Immature natural killer cell (primary cell): ENCODE measurements around the gene TULP4. TPM values are rescaled to one million over a fixed set of nuclear protein-coding genes. Genes with fewer than 3 reads are reported as not detected.

Experiments used
- DNase-seq, 3 donors: peaks; one replicate each; pipeline ENCODE4 v3.0.0; 2022; ENCODE audit warnings: mixed read lengths in 1 of 3
- H3K27ac Mint-ChIP-seq, 6 donors: one replicate each; pipeline ENCODE4 v1.8.0; 2020; ENCODE audit warnings: mixed read lengths in 6 of 6, mild to moderate bottlenecking in 5 of 6, inconsistent platforms in 4 of 6, moderate library complexity in 3 of 6
- H3K27me3 Mint-ChIP-seq, 3 donors: one replicate each; pipeline ENCODE4 v1.8.0; 2020 to 2021; ENCODE audit warnings: low read depth in 3 of 3, mild to moderate bottlenecking in 3 of 3, mixed read lengths in 3 of 3, moderate library complexity in 3 of 3, inconsistent platforms in 1 of 3
- H3K36me3 Mint-ChIP-seq, 3 donors: one replicate each; pipeline ENCODE4 v1.8.0; 2020; ENCODE audit warnings: mixed read lengths in 3 of 3, inconsistent platforms in 2 of 3, mild to moderate bottlenecking in 2 of 3
- H3K4me1 Mint-ChIP-seq, 2 donors: one replicate each; pipeline ENCODE4 v1.8.0; 2020; ENCODE audit warnings: inconsistent platforms in 2 of 2, mild to moderate bottlenecking in 2 of 2, mixed read lengths in 2 of 2, moderate library complexity in 1 of 2
- H3K4me3 Mint-ChIP-seq, 5 donors: one replicate each; pipeline ENCODE4 v1.8.0; 2020; ENCODE audit warnings: mild to moderate bottlenecking in 5 of 5, mixed read lengths in 5 of 5, inconsistent platforms in 3 of 5, moderate library complexity in 3 of 5
- H3K9me3 Mint-ChIP-seq, 6 donors: one replicate each; pipeline ENCODE4 v1.8.0; 2020; ENCODE audit warnings: mild to moderate bottlenecking in 6 of 6, mixed read lengths in 6 of 6, inconsistent platforms in 4 of 6, moderate library complexity in 3 of 6
- polyA plus RNA-seq, 3 donors: library from polyadenylated mRNA; unstranded; fragments of 300-500 nt; fragmentation: Illumina TruSeq; gene quantifications; one replicate each; pipeline ENCODE4 v1.2.3, GENCODE V29; 2021

TULP4 gene
- polyA plus RNA-seq, 3 donors from 2014 or later: 19.0 to 46.9 (median 22.2) TPM

GRCh38 chr6:158358450-158359077 is 46.3 kb downstream of the TULP4 start:
- H3K36me3 Mint-ChIP-seq: no peaks in the 10 kb centered on the region
- H3K4me1 Mint-ChIP-seq: peaks cover 22 to 40% of the 10 kb centered on the region in 2 donors
- peaks cover 0 to 1% (median 0%) of the 10 kb centered on the region in 3 donors for H3K27me3 Mint-ChIP-seq
- H3K9me3 Mint-ChIP-seq: no peaks in the 10 kb centered on the region
- H3K27ac Mint-ChIP-seq: peak overlapping the region in 2 of 6 donors; percentile 28 to 43
- DNase-seq: no peak
- H3K4me3 Mint-ChIP-seq: no peak overlapping the region

- DNase-seq: no peak
- H3K27ac Mint-ChIP-seq: peak overlapping the region in 1 of 6 donors; percentile 41
- H3K27me3 Mint-ChIP-seq: peaks cover 0 to 2% (median 0%) of the 10 kb centered on the region in 3 donors
- peaks cover 22 to 40% of the 10 kb centered on the region in 2 donors for H3K4me1 Mint-ChIP-seq
- H3K4me3 Mint-ChIP-seq: no peak overlapping the region
- H3K36me3 Mint-ChIP-seq: no peaks in the 10 kb centered on the region
- no peaks in the 10 kb centered on the region for H3K9me3 Mint-ChIP-seq
These were observed 48.8 kb downstream of the TULP4 start for GRCh38 chr6:158361068-158361467.

GRCh38 chr6:158361961-158362669 is 49.9 kb downstream of the TULP4 start:
- DNase-seq: no peak
- Mint-ChIP-seq H3K27ac (no peak overlapping the region), H3K9me3 (no peaks in the 10 kb centered on the region), H3K4me1 (peaks cover 19 to 49% of the 10 kb centered on the region in 2 donors), H3K4me3 (no peak overlapping the region), H3K27me3 (peaks cover 0 to 2% (median 1%) of the 10 kb centered on the region in 3 donors), H3K36me3 (no peaks in the 10 kb centered on the region)

GRCh38 chr6:158366363-158366762 is 54.1 kb downstream of the TULP4 start:
- Mint-ChIP-seq H3K36me3 (no peaks in the 10 kb centered on the region), H3K4me3 (peak overlapping the region in 1 of 5 donors; percentile 13), H3K27ac (no peak overlapping the region), H3K27me3 (peaks cover 0 to 2% (median 1%) of the 10 kb centered on the region in 3 donors), H3K9me3 (no peaks in the 10 kb centered on the region), H3K4me1 (peaks cover 2 to 16% of the 10 kb centered on the region in 2 donors)
- no peak for DNase-seq

- H3K36me3 Mint-ChIP-seq: no peaks in the 10 kb centered on the region
- no peak overlapping the region for H3K27ac Mint-ChIP-seq
- H3K4me1 Mint-ChIP-seq: peaks cover 2 to 17% of the 10 kb centered on the region in 2 donors
- DNase-seq: no peak
- H3K9me3 Mint-ChIP-seq: no peaks in the 10 kb centered on the region
- peaks cover 0 to 2% (median 1%) of the 10 kb centered on the region in 3 donors for H3K27me3 Mint-ChIP-seq
- no peak overlapping the region for H3K4me3 Mint-ChIP-seq
These were observed 55.6 kb downstream of the TULP4 start for GRCh38 chr6:158367816-158368215.

GRCh38 chr6:158369241-158369640 is 57.0 kb downstream of the TULP4 start:
- peaks cover 0 to 2% (median 1%) of the 10 kb centered on the region in 3 donors for H3K27me3 Mint-ChIP-seq
- H3K4me3 Mint-ChIP-seq: no peak overlapping the region

GRCh38 chr6:158370805-158371204 is 58.5 kb downstream of the TULP4 start:
- H3K36me3 Mint-ChIP-seq: peaks cover 0 to 7% (median 0%) of the 10 kb centered on the region in 3 donors
- peaks cover 2 to 18% of the 10 kb centered on the region in 2 donors for H3K4me1 Mint-ChIP-seq
- H3K4me3 Mint-ChIP-seq: no peak overlapping the region
- H3K27ac Mint-ChIP-seq: no peak overlapping the region
- peaks cover 0 to 1% (median under 1%) of the 10 kb centered on the region in 3 donors for H3K27me3 Mint-ChIP-seq
- no peaks in the 10 kb centered on the region for H3K9me3 Mint-ChIP-seq
- DNase-seq: no peak

More at GRCh38 chr6:158369241-158369640, 57.0 kb downstream of the TULP4 start:
- H3K9me3 Mint-ChIP-seq: no peaks in the 10 kb centered on the region
- H3K27ac Mint-ChIP-seq: no peak overlapping the region
- no peak for DNase-seq
- peaks cover 2 to 18% of the 10 kb centered on the region in 2 donors for H3K4me1 Mint-ChIP-seq
- no peaks in the 10 kb centered on the region for H3K36me3 Mint-ChIP-seq

- Mint-ChIP-seq H3K9me3 (no peaks in the 10 kb centered on the region), H3K4me1 (peaks cover under 1 to 16% of the 10 kb centered on the region in 2 donors), H3K27ac (no peak overlapping the region), H3K4me3 (no peak overlapping the region), H3K36me3 (peaks cover 0 to 8% (median 0%) of the 10 kb centered on the region in 3 donors), H3K27me3 (peaks cover 0 to 2% (median 1%) of the 10 kb centered on the region in 3 donors)
- DNase-seq: no peak
These were observed 59.0 kb downstream of the TULP4 start for GRCh38 chr6:158371261-158371660.

GRCh38 chr6:158372574-158372973 is 60.3 kb downstream of the TULP4 start:
- H3K27ac Mint-ChIP-seq: no peak overlapping the region
- no peaks in the 10 kb centered on the region for H3K9me3 Mint-ChIP-seq
- H3K27me3 Mint-ChIP-seq: peaks cover 1 to 2% (median 2%) of the 10 kb centered on the region in 3 donors
- H3K4me3 Mint-ChIP-seq: no peak overlapping the region
- peaks cover 0 to 8% (median 0%) of the 10 kb centered on the region in 3 donors for H3K36me3 Mint-ChIP-seq
- H3K4me1 Mint-ChIP-seq: peaks cover 0 to 8% of the 10 kb centered on the region in 2 donors
- no peak for DNase-seq

GRCh38 chr6:158373214-158373613 is 60.9 kb downstream of the TULP4 start:
- no peak overlapping the region for H3K27ac Mint-ChIP-seq
- H3K4me3 Mint-ChIP-seq: no peak overlapping the region
- H3K27me3 Mint-ChIP-seq: peaks cover 1 to 2% (median 2%) of the 10 kb centered on the region in 3 donors
- peaks cover 0 to 8% of the 10 kb centered on the region in 2 donors for H3K4me1 Mint-ChIP-seq
- DNase-seq: no peak
- H3K36me3 Mint-ChIP-seq: peaks cover 0 to 8% (median 0%) of the 10 kb centered on the region in 3 donors
- no peaks in the 10 kb centered on the region for H3K9me3 Mint-ChIP-seq

- no peak overlapping the region for H3K27ac Mint-ChIP-seq
- no peak overlapping the region for H3K4me3 Mint-ChIP-seq
- peaks cover 1 to 2% (median 2%) of the 10 kb centered on the region in 3 donors for H3K27me3 Mint-ChIP-seq
- H3K36me3 Mint-ChIP-seq: peaks cover 0 to 8% (median 0%) of the 10 kb centered on the region in 3 donors
- DNase-seq: no peak
- H3K4me1 Mint-ChIP-seq: peaks cover 0 to 12% of the 10 kb centered on the region in 2 donors
- no peaks in the 10 kb centered on the region for H3K9me3 Mint-ChIP-seq
These were observed 61.8 kb downstream of the TULP4 start for GRCh38 chr6:158374020-158374419.

- Mint-ChIP-seq H3K4me3 (no peak overlapping the region), H3K36me3 (peaks cover 0 to 8% (median 0%) of the 10 kb centered on the region in 3 donors), H3K4me1 (peaks cover 0 to 22% of the 10 kb centered on the region in 2 donors), H3K9me3 (no peaks in the 10 kb centered on the region), H3K27me3 (peaks cover 1 to 2% (median 2%) of the 10 kb centered on the region in 3 donors), H3K27ac (no peak overlapping the region)
- no peak for DNase-seq
These were observed 64.4 kb downstream of the TULP4 start for GRCh38 chr6:158376631-158377081.

- H3K4me1 Mint-ChIP-seq: peaks cover 0 to 19% of the 10 kb centered on the region in 2 donors
- no peak overlapping the region for H3K4me3 Mint-ChIP-seq
- H3K27ac Mint-ChIP-seq: no peak overlapping the region
- H3K27me3 Mint-ChIP-seq: peaks cover 1 to 2% (median 2%) of the 10 kb centered on the region in 3 donors
- no peaks in the 10 kb centered on the region for H3K9me3 Mint-ChIP-seq
- DNase-seq: no peak
- peaks cover 0 to 8% (median 0%) of the 10 kb centered on the region in 3 donors for H3K36me3 Mint-ChIP-seq
These were observed 65.6 kb downstream of the TULP4 start for GRCh38 chr6:158377860-158378259.

GRCh38 chr6:158379336-158379735 is 67.1 kb downstream of the TULP4 start:
- Mint-ChIP-seq H3K27ac (no peak overlapping the region), H3K27me3 (peaks cover 1 to 2% (median 2%) of the 10 kb centered on the region in 3 donors), H3K36me3 (peaks cover 0 to 8% (median 0%) of the 10 kb centered on the region in 3 donors), H3K4me1 (peaks cover 1 to 19% of the 10 kb centered on the region in 2 donors), H3K4me3 (no peak overlapping the region), H3K9me3 (no peaks in the 10 kb centered on the region)
- no peak for DNase-seq
